HepG2 (cell line): ENCODE measurements around the gene PJA1. TPM values are rescaled to one million over a fixed set of nuclear protein-coding genes. Genes with fewer than 3 reads are reported as not detected.

Experiments
- ATAC-seq: fragments of 200-7000 bp; cut with Tn5 transposase; 3 replicates; pipeline ENCODE4 v1.9.1; 2020; ENCODE audit warnings: mild to moderate bottlenecking, moderate library complexity
- BruUV-seq: library from RNA; stranded (reverse); fragments of 400-500 nt; replicated peaks from 2 replicates; lab custom pipeline; 2021; lab: Mats Ljungman, UMichigan
- CTCF ChIA-PET: fragments of 300-600 bp; formaldehyde crosslinking; extraction: SDS; loops from one replicate; lab custom pipeline; 2021; ENCODE audit warnings: low total read pairs, inconsistent platforms, low intra/inter-chr PET ratio; lab: Yijun Ruan, JAX
- POLR2A ChIA-PET: fragments of 350-600 bp; sonication (Branson Sonifier 250); formaldehyde crosslinking; loops from one replicate; lab custom pipeline; 2020; ENCODE audit warnings: antibody characterized with exemption, inconsistent platforms; lab: Yijun Ruan, JAX
- DNase-seq: peaks from one replicate; pipeline ENCODE4 v3.0.0-alpha.2; 2015; ENCODE audit warnings: low spot score
- FAIRE-seq: peaks from 3 replicates; lab custom pipeline; 2011; peaks lifted over from hg19 to GRCh38; lab: Jason Lieb, UNC
- H2AFZ ChIP-seq: one replicate; pipeline ENCODE4 v1.6.1; 2011; ENCODE audit warnings: low read length, inconsistent platforms
- H3K27ac ChIP-seq: fragments of 300-600 bp; 3 replicates; pipeline ENCODE4 v1.8.0; 2011; ENCODE audit warnings: mixed run types, mild to moderate bottlenecking, mixed read lengths, low read length, inconsistent platforms; ENCODE audit not compliant: insufficient read depth; ENCODE audit errors: extremely low read length
- H3K27me3 ChIP-seq, 2 experiments: fragments of 200-600 bp in 1 of 2; 2 replicates in 1 of 2; 3 replicates in 1 of 2; pipeline versions ENCODE4 v1.6.0 to v1.8.0; 2011; ENCODE audit warnings: low read length in 2 of 2, mild to moderate bottlenecking in 2 of 2, moderate library complexity in 2 of 2, inconsistent platforms in 1 of 2; ENCODE audit not compliant: insufficient read depth in 2 of 2, control insufficient read depth in 1 of 2
- H3K36me3 ChIP-seq, 2 experiments: fragments of 200-600 bp in 1 of 2; replicated peaks in 1 of 2; 2 replicates in 1 of 2; 3 replicates in 1 of 2; pipeline versions ENCODE4 v1.5.1 to v1.8.0; 2011; ENCODE audit warnings: low read length in 2 of 2, inconsistent platforms in 1 of 2; ENCODE audit not compliant: insufficient read depth in 2 of 2, control insufficient read depth in 1 of 2
- H3K4me1 ChIP-seq: 2 replicates; pipeline ENCODE4 v1.5.1; 2012; ENCODE audit warnings: low read length, inconsistent platforms; ENCODE audit not compliant: insufficient read depth
- H3K4me2 ChIP-seq: 2 replicates; pipeline ENCODE4 v1.6.0; 2011; ENCODE audit warnings: low read depth, low read length, inconsistent platforms
- H3K4me3 ChIP-seq, 3 experiments: fragments of 200-600 bp in 1 of 3; sonication (generic), shearing (Covaris generic) in 1 of 3; replicated peaks in 1 of 3; 2 replicates each; pipeline ENCODE4 v1.5.1; 2011 to 2016; ENCODE audit warnings: low read length in 3 of 3, inconsistent platforms in 2 of 3, low read depth in 2 of 3, mild to moderate bottlenecking in 2 of 3, control low read depth in 1 of 3, mixed read lengths in 1 of 3; ENCODE audit not compliant: insufficient read depth in 1 of 3
- H3K79me2 ChIP-seq: one replicate; pipeline ENCODE4 v1.6.1; 2011; ENCODE audit warnings: low read length, inconsistent platforms; ENCODE audit not compliant: insufficient read depth
- H3K9ac ChIP-seq: 2 replicates; pipeline ENCODE4 v1.6.0; 2011; ENCODE audit warnings: mild to moderate bottlenecking, low read depth, low read length, inconsistent platforms; ENCODE audit not compliant: insufficient read depth
- H3K9me3 ChIP-seq: 2 replicates; pipeline ENCODE4 v1.5.1; 2012; ENCODE audit warnings: mild to moderate bottlenecking, low read length
- H4K20me1 ChIP-seq: 2 replicates; pipeline ENCODE4 v1.6.0; 2011; ENCODE audit warnings: inconsistent platforms, mild to moderate bottlenecking, low read length, moderate library complexity; ENCODE audit not compliant: insufficient read depth
- E2F1 ChIP-seq: sonication (generic); formaldehyde crosslinking; IDR thresholded peaks from 2 replicates; pipeline ENCODE4 v1.5.0; 2020; ENCODE audit warnings: missing genetic modification reagents
- GATAD1 ChIP-seq: IDR thresholded peaks from 2 replicates; pipeline ENCODE4 v1.6.1; 2016; ENCODE audit warnings: missing genetic modification reagents, missing compliant biosample characterization
- HOXD1 ChIP-seq: sonication (generic); formaldehyde crosslinking; IDR thresholded peaks from 2 replicates; pipeline ENCODE4 v1.5.0; 2020; ENCODE audit warnings: missing genetic modification reagents
- LRRFIP1 ChIP-seq: sonication (generic); formaldehyde crosslinking; conservative IDR thresholded peaks from 2 replicates; pipeline ENCODE4 v1.4.0; 2020; ENCODE audit warnings: missing genetic modification reagents
- MEIS1 ChIP-seq: sonication (generic); formaldehyde crosslinking; IDR thresholded peaks from 2 replicates; pipeline ENCODE4 v1.9.0; 2021; ENCODE audit warnings: mild to moderate bottlenecking, missing genetic modification reagents, moderate library complexity, borderline replicate concordance
- ONECUT2 ChIP-seq: sonication (generic); formaldehyde crosslinking; IDR thresholded peaks from 2 replicates; pipeline ENCODE4 v1.4.0; 2020; ENCODE audit warnings: missing genetic modification reagents
- PHF8 ChIP-seq: sonication (generic); formaldehyde crosslinking; IDR thresholded peaks from 2 replicates; pipeline ENCODE4 v1.5.0; 2020; ENCODE audit warnings: missing genetic modification reagents
- THRA ChIP-seq: sonication (generic); formaldehyde crosslinking; IDR thresholded peaks from 2 replicates; pipeline ENCODE4 v1.4.0; 2020; ENCODE audit warnings: missing genetic modification reagents, borderline replicate concordance
- ZNF7 ChIP-seq: IDR thresholded peaks from 2 replicates; pipeline ENCODE4 v1.6.1; 2016; ENCODE audit warnings: missing biosample characterization, missing genetic modification reagents
- ZNF879 ChIP-seq: sonication (generic); formaldehyde crosslinking; IDR thresholded peaks from 2 replicates; pipeline ENCODE4 v1.8.1; 2023; ENCODE audit warnings: missing genetic modification reagents
- ZSCAN25 ChIP-seq: sonication (generic); formaldehyde crosslinking; IDR thresholded peaks from 2 replicates; pipeline ENCODE4 v1.8.0; 2022; ENCODE audit warnings: mild to moderate bottlenecking, missing genetic modification reagents
- WGBS: methylation state at CpG from one replicate; pipeline ENCODE4 v1.1.6; 2017; ENCODE audit warnings: low lambda C conversion rate; 5-methylcytosine and 5-hydroxymethylcytosine counted together
- in situ Hi-C: cut with HindIII; loops from 2 replicates; pipeline ENCODE4 v1.10.0; 2017; ENCODE audit warnings: low pct_unique_long_range_greater_than_20kb; ENCODE audit not compliant: extremely low pct_ligation_motif_present
- intact Hi-C: fragments of 100-400 bp; cut with micrococcal nuclease; formaldehyde crosslinking; loops from one replicate; pipeline ENCODE4 v1.10.0; 2022; ENCODE audit not compliant: unreplicated experiment
- polyA plus RNA-seq, 8 experiments: library from polyadenylated mRNA; depleted of rRNA in 3 of 8; stranded (reverse) in 7 of 8; unstranded in 1 of 8; fragments of >200 nt; fragmentation: Illumina TruSeq in 4 of 8; extraction: Trizol in 4 of 8; gene quantifications; 2 replicates each; pipeline versions ENCODE4 v1.2.1 to v1.2.3, GENCODE V29; 2011 to 2016; ENCODE audit warnings: low read depth in 4 of 8, missing spikeins in 1 of 8, mixed read lengths in 1 of 8; ENCODE audit not compliant: insufficient read depth in 1 of 8
- total RNA-seq, 5 experiments: library from RNA; depleted of rRNA; stranded (reverse); fragments of >200 nt; fragmentation: Illumina TruSeq; extraction: Trizol; gene quantifications; 2 replicates each; pipeline ENCODE4 v1.2.3, GENCODE V29; 2016; ENCODE audit warnings: low read depth in 1 of 5

PJA1 gene
- total and polyA plus RNA-seq, 2 of the 13 experiments (the other 11 are each of a cell fraction or from before 2014, with no cell fraction given) = 3.6 to 9.6 TPM

- TF ChIP-seq THRA = no peak
- no peak for TF ChIP-seq ZNF879 (CRISPR knock-in tag)
- no peak for TF ChIP-seq PHF8 (CRISPR knock-in tag)
- TF ChIP-seq ZSCAN25 = no peak
These were observed 12.8 kb downstream of the PJA1 start (continued) for GRCh38 chrX:69152417-69152841.

- FAIRE-seq (no peak), DNase-seq (no peak), ATAC-seq (no peak)
- ChIA-PET POLR2A (no interaction called here), CTCF (no interaction called here)
- Histone ChIP-seq H4K20me1 (no peaks in the 10 kb centered on the region), H3K4me2 (no peak overlapping the region), H3K36me3 (no peaks in the 10 kb centered on the region), H2AFZ (no peak overlapping the region), H3K27ac (no peak overlapping the region), H3K9me3 (no peaks in the 10 kb centered on the region), H3K4me1 (no peaks in the 10 kb centered on the region), H3K27me3 (no peaks in the 10 kb centered on the region), H3K4me3 (no peak overlapping the region), H3K9ac (no peak overlapping the region), H3K79me2 (no peaks in the 10 kb centered on the region)
- in situ Hi-C loops = no loop called here
- intact Hi-C loops = no loop called here
- WGBS = 100% methylated on average over 1 of the region's 2 CpGs
- no peak for TF ChIP-seq ZNF7
- no TSS peak for BruUV-seq
These were observed 13.4 kb downstream of the PJA1 start for GRCh38 chrX:69151866-69152284.

GRCh38 chrX:69150281-69150960 is 14.8 kb downstream of the PJA1 start:
- peak; percentile 30 for DNase-seq
- Histone ChIP-seq H2AFZ (no peak overlapping the region), H3K36me3 (no peaks in the 10 kb centered on the region), H3K79me2 (no peaks in the 10 kb centered on the region), H3K9ac (no peak overlapping the region), H3K4me3 (no peak overlapping the region), H3K27ac (no peak overlapping the region), H3K27me3 (no peaks in the 10 kb centered on the region), H3K4me1 (no peaks in the 10 kb centered on the region), H3K9me3 (no peaks in the 10 kb centered on the region), H4K20me1 (no peaks in the 10 kb centered on the region), H3K4me2 (no peak overlapping the region)
- no TSS peak for BruUV-seq
- ATAC-seq = no peak; the same call in 2 of the 3 replicates
- intact Hi-C loops = no loop called here
- ChIA-PET CTCF (no interaction called here), POLR2A (no interaction called here)
- in situ Hi-C loops = no loop called here
- 20% methylated on average over 9 of the region's 12 CpGs for WGBS
- FAIRE-seq = no peak
- TF ChIP-seq LRRFIP1 (CRISPR knock-in tag) (no peak), HOXD1 (CRISPR knock-in tag) (no peak), ONECUT2 (CRISPR knock-in tag) (no peak), GATAD1 (CRISPR knock-in tag) (no peak), E2F1 (no peak), MEIS1 (CRISPR knock-in tag) (no peak)
